Left lung (tissue), 10 donors: ENCODE measurements around the gene RNPEP. TPM values are rescaled to one million over a fixed set of nuclear protein-coding genes. Genes with fewer than 3 reads are reported as not detected.

Source experiments
- ATAC-seq: fragments of 200-7000 bp; cut with Tn5 transposase; one replicate; pipeline ENCODE4 v1.9.1; 2020; ENCODE audit warnings: moderate library complexity
- DNase-seq, 4 donors: peaks; one replicate each; pipeline ENCODE4 v3.0.0-alpha.2; 2013 to 2020
- H3K27ac ChIP-seq, 2 donors: fragments of 200-600 bp; sonication (generic) in 1 of 2; one replicate each; pipeline versions ENCODE4 v1.5.0 to v1.8.0; 2020 to 2021
- H3K27me3 ChIP-seq, 2 donors: fragments of 200-600 bp; sonication (generic) in 1 of 2; one replicate each; pipeline versions ENCODE4 v1.5.0 to v1.8.0; 2020 to 2021
- H3K36me3 ChIP-seq, 2 donors: fragments of 200-600 bp; sonication (generic) in 1 of 2; one replicate each; pipeline versions ENCODE4 v1.5.0 to v1.8.0; 2020 to 2021
- H3K4me1 ChIP-seq, 2 donors: fragments of 200-600 bp; one replicate each; pipeline ENCODE4 v1.8.0; 2021
- H3K4me3 ChIP-seq, 2 donors: fragments of 200-600 bp; sonication (generic) in 1 of 2; one replicate each; pipeline versions ENCODE4 v1.5.0 to v1.8.0; 2020 to 2021; ENCODE audit warnings: mild to moderate bottlenecking in 1 of 2
- H3K9me3 ChIP-seq, 2 donors: fragments of 200-600 bp; sonication (generic) in 1 of 2; one replicate each; pipeline versions ENCODE4 v1.5.0 to v1.8.0; 2020 to 2021
- intact Hi-C, 2 donors: fragments of 100-400 bp; cut with DNase I; formaldehyde crosslinking; loops; one replicate each; pipeline versions ENCODE4 v1.11.2 to v1.14.2; 2022
- polyA plus RNA-seq, 6 donors: library from polyadenylated mRNA; unstranded; fragments of 120-200 nt; gene quantifications; one replicate each; pipeline ENCODE4 v1.2.1, GENCODE V29; 2013; ENCODE audit not compliant: insufficient read length in 6 of 6
- total RNA-seq, 2 donors: library from RNA; stranded (reverse); fragmentation: NEBNext Ultra II Directional; extraction: Animal tissue kit (Norgen Biotek cat#: 25700); gene quantifications; one replicate each; pipeline ENCODE4 v1.2.1, GENCODE V29; 2021
- TF ChIP-seq, protein P1 (sequence below), 2 donors: fragments of 200-600 bp; sonication (generic) in 1 of 2; IDR thresholded peaks; one replicate each; pipeline versions ENCODE4 v1.5.0 to v1.8.0; 2021; ENCODE audit warnings: antibody characterized with exemption in 2 of 2
- donor health status: DM: no; HTN: yes; CAD: no.
- donor health status: DM: no; HTN: no; CAD: no.

Gene RNPEP
- total and polyA plus RNA-seq, 8 donors: 56.0 to 81.2 (median 65.3) TPM

DNA sequence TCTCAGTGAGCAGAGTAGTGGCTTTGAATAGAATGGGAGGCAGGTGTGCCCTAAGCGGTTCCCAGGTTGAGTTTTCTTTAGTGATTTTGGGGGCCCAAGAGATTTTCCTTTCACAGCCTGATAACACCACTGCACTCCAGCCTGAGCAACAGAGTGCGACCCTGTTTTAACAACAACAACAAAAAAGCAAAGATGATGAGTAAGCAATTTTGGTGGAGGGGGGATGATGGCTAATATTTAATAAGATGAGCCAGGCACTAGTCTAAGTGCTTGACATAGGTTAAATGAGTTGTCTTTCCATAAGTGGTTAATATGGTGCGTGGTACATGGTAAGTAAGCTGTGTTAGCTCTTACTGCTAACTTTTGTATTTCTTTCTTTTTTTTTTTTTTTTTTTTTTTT is 2.0 kb downstream of the RNPEP start:
- Histone ChIP-seq H3K27me3 (no peaks in the 10 kb centered on the region), H3K36me3 (peaks cover 0 to 18% of the 10 kb centered on the region in 2 donors), H3K4me3 (no peak overlapping the region), H3K27ac (no peak overlapping the region), H3K4me1 (peaks cover 0 to 24% of the 10 kb centered on the region in 2 donors), H3K9me3 (no peaks in the 10 kb centered on the region)
- no peak for DNase-seq
- ATAC-seq: no peak
- intact Hi-C loops: no loop called here
- TF ChIP-seq, protein P1, sequence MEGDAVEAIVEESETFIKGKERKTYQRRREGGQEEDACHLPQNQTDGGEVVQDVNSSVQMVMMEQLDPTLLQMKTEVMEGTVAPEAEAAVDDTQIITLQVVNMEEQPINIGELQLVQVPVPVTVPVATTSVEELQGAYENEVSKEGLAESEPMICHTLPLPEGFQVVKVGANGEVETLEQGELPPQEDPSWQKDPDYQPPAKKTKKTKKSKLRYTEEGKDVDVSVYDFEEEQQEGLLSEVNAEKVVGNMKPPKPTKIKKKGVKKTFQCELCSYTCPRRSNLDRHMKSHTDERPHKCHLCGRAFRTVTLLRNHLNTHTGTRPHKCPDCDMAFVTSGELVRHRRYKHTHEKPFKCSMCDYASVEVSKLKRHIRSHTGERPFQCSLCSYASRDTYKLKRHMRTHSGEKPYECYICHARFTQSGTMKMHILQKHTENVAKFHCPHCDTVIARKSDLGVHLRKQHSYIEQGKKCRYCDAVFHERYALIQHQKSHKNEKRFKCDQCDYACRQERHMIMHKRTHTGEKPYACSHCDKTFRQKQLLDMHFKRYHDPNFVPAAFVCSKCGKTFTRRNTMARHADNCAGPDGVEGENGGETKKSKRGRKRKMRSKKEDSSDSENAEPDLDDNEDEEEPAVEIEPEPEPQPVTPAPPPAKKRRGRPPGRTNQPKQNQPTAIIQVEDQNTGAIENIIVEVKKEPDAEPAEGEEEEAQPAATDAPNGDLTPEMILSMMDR (IDR thresholded peaks at IDR 0.05): no peak

DNA sequence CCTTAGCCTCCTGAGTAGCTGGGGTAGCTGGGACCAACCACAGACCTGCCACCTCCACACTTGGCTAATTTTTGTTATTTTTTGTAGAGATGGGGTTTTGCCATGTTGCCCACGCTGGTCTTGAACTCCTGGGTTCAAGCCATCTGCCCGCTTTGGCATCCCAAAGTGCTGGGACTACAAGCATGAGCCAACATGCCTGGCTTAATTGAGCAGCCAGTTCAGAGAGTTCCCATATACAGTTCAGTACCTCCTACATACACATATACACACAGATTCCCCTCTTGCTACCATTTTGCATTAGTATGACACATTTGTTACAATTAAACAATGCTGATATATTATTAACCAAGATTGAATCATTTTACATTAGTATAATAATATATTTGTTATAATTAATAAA is 2.9 kb downstream of the RNPEP start:
- Histone ChIP-seq H3K27me3 (no peaks in the 10 kb centered on the region), H3K36me3 (peaks cover 0 to 27% of the 10 kb centered on the region in 2 donors), H3K27ac (no peak overlapping the region), H3K4me1 (peaks cover 0 to 24% of the 10 kb centered on the region in 2 donors), H3K4me3 (no peak overlapping the region), H3K9me3 (no peaks in the 10 kb centered on the region)
- TF ChIP-seq, protein P1 (IDR thresholded peaks at IDR 0.05): no peak
- DNase-seq (no peak), ATAC-seq (no peak)
- intact Hi-C loops: no loop called here

DNA sequence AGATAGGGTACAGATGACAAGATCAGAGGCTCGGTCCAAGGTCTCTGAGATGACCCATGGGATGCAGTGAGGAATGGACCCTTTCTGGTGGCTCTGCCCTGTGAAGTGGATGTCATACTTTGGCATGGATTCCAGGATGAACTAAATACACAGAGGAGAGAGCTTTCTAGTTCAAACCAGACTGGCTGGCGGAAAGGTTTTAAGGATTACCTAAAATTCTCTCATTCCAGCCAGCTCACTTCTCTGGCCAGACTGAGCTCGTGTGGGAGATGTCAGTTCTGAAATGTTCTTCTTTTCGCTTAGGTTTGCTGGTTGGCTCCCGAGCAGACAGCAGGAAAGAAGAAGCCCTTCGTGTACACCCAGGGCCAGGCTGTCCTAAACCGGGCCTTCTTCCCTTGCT is 6.2 kb downstream of the RNPEP start:
- DNase-seq (no peak), ATAC-seq (no peak)
- H3K36me3 ChIP-seq: peaks cover 0 to 59% of the 10 kb centered on the region in 2 donors
- no peaks in the 10 kb centered on the region for H3K9me3 ChIP-seq
- H3K4me1 ChIP-seq: peaks cover 0 to 13% of the 10 kb centered on the region in 2 donors
- H3K27me3 ChIP-seq: no peaks in the 10 kb centered on the region
- no peak overlapping the region for H3K27ac ChIP-seq
- H3K4me3 ChIP-seq: no peak overlapping the region
- intact Hi-C loops: no loop called here
- TF ChIP-seq, protein P1 (IDR thresholded peaks at IDR 0.05): no peak

DNA sequence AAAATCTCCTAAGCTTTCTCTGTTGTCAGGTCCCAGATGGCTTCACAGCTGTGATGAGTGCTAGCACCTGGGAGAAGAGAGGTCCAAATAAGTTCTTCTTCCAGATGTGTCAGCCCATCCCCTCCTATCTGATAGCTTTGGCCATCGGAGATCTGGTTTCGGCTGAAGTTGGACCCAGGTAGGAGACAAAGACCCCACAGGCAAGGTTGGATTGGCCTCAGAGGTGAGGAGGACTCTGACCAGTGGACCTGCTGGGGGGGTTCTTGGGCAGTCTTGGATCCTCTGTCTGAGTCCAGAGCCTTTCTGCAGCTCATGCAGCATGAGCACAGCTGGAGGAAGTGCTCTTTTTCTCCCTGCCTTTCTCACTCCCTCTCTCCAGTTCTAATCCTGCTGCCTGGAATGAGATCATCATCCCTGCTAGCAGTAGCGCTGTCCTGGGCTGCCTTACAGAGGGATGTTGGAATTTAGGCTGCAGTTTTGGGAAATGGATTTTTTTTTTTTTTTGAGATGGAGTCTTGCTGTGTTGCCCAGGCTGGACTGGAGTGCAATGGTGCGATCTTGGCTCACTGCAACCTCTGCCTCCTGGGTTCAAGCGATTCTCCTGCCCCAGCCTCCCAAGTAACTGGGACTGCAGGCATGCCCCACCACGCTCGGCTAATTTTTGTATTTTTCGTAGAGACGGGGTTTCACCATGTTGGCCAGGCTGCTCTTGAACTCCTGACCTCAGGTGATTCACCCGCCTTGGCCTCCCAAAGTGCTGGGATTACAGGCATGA is 7.1 kb downstream of the RNPEP start:
- intact Hi-C loops: no loop called here
- H3K36me3 ChIP-seq: peaks cover 0 to 69% of the 10 kb centered on the region in 2 donors
- no peaks in the 10 kb centered on the region for H3K9me3 ChIP-seq
- no peak for DNase-seq
- peaks cover 0 to 5% of the 10 kb centered on the region in 2 donors for H3K4me1 ChIP-seq
- H3K27me3 ChIP-seq: no peaks in the 10 kb centered on the region
- ATAC-seq: no peak
- no peak overlapping the region for H3K27ac ChIP-seq
- no peak overlapping the region for H3K4me3 ChIP-seq
- TF ChIP-seq, protein P1 (IDR thresholded peaks at IDR 0.05): no peak

DNA sequence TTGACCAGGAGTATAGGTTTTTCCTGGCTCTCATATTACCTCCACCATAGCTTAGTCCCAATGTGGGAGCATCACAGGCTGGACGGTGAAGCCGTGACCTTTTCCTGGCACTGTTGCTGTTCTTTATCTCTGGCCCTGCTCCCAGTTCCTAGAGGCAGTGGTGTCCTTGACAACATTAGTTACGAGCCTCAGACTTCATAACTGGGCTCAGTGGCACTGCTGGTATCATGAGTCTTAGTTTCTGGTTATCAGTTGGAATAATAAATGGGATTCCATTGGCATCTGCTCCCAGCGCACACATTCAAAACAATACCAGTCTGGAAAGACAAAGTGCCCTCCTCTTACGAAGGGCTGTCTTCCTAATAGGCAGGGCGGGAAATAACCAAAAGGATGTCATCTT is 8.0 kb downstream of the RNPEP start:
- intact Hi-C loops: no loop called here
- no peak overlapping the region for H3K4me3 ChIP-seq
- H3K4me1 ChIP-seq: no peaks in the 10 kb centered on the region
- no peak overlapping the region for H3K27ac ChIP-seq
- TF ChIP-seq, protein P1 (IDR thresholded peaks at IDR 0.05): no peak
- DNase-seq: no peak
- H3K9me3 ChIP-seq: no peaks in the 10 kb centered on the region
- H3K27me3 ChIP-seq: no peaks in the 10 kb centered on the region
- no peak for ATAC-seq
- peaks cover 0 to 78% of the 10 kb centered on the region in 2 donors for H3K36me3 ChIP-seq
